CD4-positive, alpha-beta memory T cell (primary cell): Measurements from ENCODE around the gene KCNK4. TPM values are rescaled to one million over a fixed set of nuclear protein-coding genes. Genes with fewer than 3 reads are reported as not detected.

Source experiments
- CTCF ChIA-PET: fragments of 350-600 bp; sonication (Branson Sonifier 250); formaldehyde crosslinking; loops from one replicate; lab custom pipeline; 2021; ENCODE audit warnings: inconsistent platforms; ENCODE audit not compliant: partially characterized antibody; lab: Charles Lee
- POLR2A ChIA-PET: fragments of 350-600 bp; sonication (Branson Sonifier 250); formaldehyde crosslinking; loops from one replicate; lab custom pipeline; 2021; ENCODE audit not compliant: partially characterized antibody; lab: Charles Lee
- DNase-seq, 5 donors: peaks; one replicate each; pipeline versions ENCODE4 v3.0.0 to v3.0.0-alpha.2; 2020 to 2022; ENCODE audit warnings: mixed read lengths in 1 of 5
- H3K27ac ChIP-seq: one replicate; pipeline ENCODE4 v1.7.0; 2013; ENCODE audit warnings: low read depth, low read length
- H3K27me3 ChIP-seq: 2 replicates; pipeline ENCODE4 v1.7.0; 2013; ENCODE audit warnings: mild to moderate bottlenecking, low read length, moderate library complexity; ENCODE audit not compliant: insufficient read depth
- H3K36me3 ChIP-seq: 2 replicates; pipeline ENCODE4 v1.7.0; 2013; ENCODE audit warnings: mild to moderate bottlenecking, low read length, moderate library complexity; ENCODE audit not compliant: insufficient read depth
- H3K4me1 ChIP-seq: 2 replicates; pipeline ENCODE4 v1.7.0; 2013; ENCODE audit warnings: mild to moderate bottlenecking, low read length, moderate library complexity; ENCODE audit not compliant: insufficient read depth
- H3K4me3 ChIP-seq, 2 donors: one replicate each; pipeline ENCODE4 v1.7.0; 2013; ENCODE audit warnings: low read length in 2 of 2, mild to moderate bottlenecking in 1 of 2
- H3K9me3 ChIP-seq, 2 donors: one replicate each; pipeline ENCODE4 v1.7.0; 2013; ENCODE audit warnings: low read length in 2 of 2, control low read depth in 1 of 2; ENCODE audit not compliant: control insufficient read depth in 1 of 2
- H3K27ac Mint-ChIP-seq, 7 donors: one replicate each; pipeline ENCODE4 v1.8.0; 2020 to 2021; ENCODE audit warnings: mixed read lengths in 7 of 7, mild to moderate bottlenecking in 6 of 7, inconsistent platforms in 3 of 7, moderate library complexity in 3 of 7
- H3K27me3 Mint-ChIP-seq, 2 donors: one replicate each; pipeline ENCODE4 v1.8.0; 2020 to 2021; ENCODE audit warnings: mixed read lengths in 2 of 2
- H3K36me3 Mint-ChIP-seq, 2 donors: one replicate each; pipeline ENCODE4 v1.8.0; 2020 to 2021; ENCODE audit warnings: mixed read lengths in 2 of 2, inconsistent platforms in 1 of 2, mild to moderate bottlenecking in 1 of 2
- H3K4me1 Mint-ChIP-seq, 4 donors: one replicate each; pipeline ENCODE4 v1.8.0; 2020 to 2021; ENCODE audit warnings: mixed read lengths in 4 of 4, mild to moderate bottlenecking in 1 of 4
- H3K4me3 Mint-ChIP-seq, 8 donors: one replicate each; pipeline ENCODE4 v1.8.0; 2020 to 2021; ENCODE audit warnings: mixed read lengths in 8 of 8, mild to moderate bottlenecking in 7 of 8, moderate library complexity in 6 of 8, inconsistent platforms in 3 of 8
- H3K9me3 Mint-ChIP-seq, 8 donors: one replicate each; pipeline ENCODE4 v1.8.0; 2020 to 2021; ENCODE audit warnings: mixed read lengths in 8 of 8, mild to moderate bottlenecking in 5 of 8, inconsistent platforms in 3 of 8, moderate library complexity in 1 of 8
- intact Hi-C: fragments of 100-400 bp; cut with micrococcal nuclease; formaldehyde crosslinking; loops from one replicate; pipeline ENCODE4 v1.15.1; 2023
- polyA plus RNA-seq, 2 donors: library from polyadenylated mRNA; unstranded; fragments of 300-500 nt; fragmentation: Illumina TruSeq; gene quantifications; one replicate each; pipeline ENCODE4 v1.2.3, GENCODE V29; 2021
- total RNA-seq, 2 experiments: library from RNA; stranded (reverse); gene quantifications; one replicate each; pipeline ENCODE4 v1.2.3, GENCODE V29; 2021

Gene KCNK4
- total and polyA plus RNA-seq, 4 experiments from 2014 or later = not detected

DNA sequence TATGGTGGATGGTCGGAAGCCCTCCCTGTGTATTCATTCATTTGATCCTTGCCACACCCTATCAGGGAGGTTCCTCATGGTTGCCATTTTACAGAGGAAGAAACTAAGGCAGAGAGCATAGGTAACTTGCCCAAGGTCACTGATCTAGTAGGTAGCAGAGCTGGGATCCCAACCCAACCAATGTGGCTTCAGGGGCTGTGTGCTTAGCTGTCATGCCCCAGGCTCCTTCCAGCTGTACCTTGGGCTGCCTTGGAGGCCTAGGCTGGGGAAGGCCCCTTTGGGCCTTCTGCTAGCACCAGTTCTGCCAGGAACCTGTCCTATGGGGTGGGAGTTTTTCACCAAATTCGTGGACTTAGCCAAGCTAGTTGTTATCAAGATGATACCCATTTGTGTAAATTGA lies 15.3 kb upstream of the KCNK4 start:
- H3K27ac ChIP-seq = no peak overlapping the region
- H3K4me3 Mint-ChIP-seq = no peak overlapping the region
- H3K27me3 Mint-ChIP-seq = no peaks in the 10 kb centered on the region
- peak overlapping the region in 1 of 7 donors; percentile 79 for H3K27ac Mint-ChIP-seq
- ChIA-PET POLR2A (interaction anchor here (1.3 to 2.5 kb wide), 2 partner anchors 9 to 69 kb away, joined by 3 to 9 read pairs; partner anchors contain the start of genes BAD and FERMT3), CTCF (no interaction called here)
- no peaks in the 10 kb centered on the region for H3K9me3 ChIP-seq
- intact Hi-C loops = no loop called here
- peaks cover 9% of the 10 kb centered on the region for H3K36me3 ChIP-seq
- no peak for DNase-seq
- H3K4me1 Mint-ChIP-seq = peaks cover 4 to 11% (median 5%) of the 10 kb centered on the region in 4 donors
- H3K4me3 ChIP-seq = no peak overlapping the region
- peaks cover 0 to 6% (median 0%) of the 10 kb centered on the region in 8 donors for H3K9me3 Mint-ChIP-seq
- no peaks in the 10 kb centered on the region for H3K27me3 ChIP-seq
- H3K36me3 Mint-ChIP-seq = peaks cover 0 to 18% of the 10 kb centered on the region in 2 donors
- H3K4me1 ChIP-seq = peaks cover 6% of the 10 kb centered on the region

DNA sequence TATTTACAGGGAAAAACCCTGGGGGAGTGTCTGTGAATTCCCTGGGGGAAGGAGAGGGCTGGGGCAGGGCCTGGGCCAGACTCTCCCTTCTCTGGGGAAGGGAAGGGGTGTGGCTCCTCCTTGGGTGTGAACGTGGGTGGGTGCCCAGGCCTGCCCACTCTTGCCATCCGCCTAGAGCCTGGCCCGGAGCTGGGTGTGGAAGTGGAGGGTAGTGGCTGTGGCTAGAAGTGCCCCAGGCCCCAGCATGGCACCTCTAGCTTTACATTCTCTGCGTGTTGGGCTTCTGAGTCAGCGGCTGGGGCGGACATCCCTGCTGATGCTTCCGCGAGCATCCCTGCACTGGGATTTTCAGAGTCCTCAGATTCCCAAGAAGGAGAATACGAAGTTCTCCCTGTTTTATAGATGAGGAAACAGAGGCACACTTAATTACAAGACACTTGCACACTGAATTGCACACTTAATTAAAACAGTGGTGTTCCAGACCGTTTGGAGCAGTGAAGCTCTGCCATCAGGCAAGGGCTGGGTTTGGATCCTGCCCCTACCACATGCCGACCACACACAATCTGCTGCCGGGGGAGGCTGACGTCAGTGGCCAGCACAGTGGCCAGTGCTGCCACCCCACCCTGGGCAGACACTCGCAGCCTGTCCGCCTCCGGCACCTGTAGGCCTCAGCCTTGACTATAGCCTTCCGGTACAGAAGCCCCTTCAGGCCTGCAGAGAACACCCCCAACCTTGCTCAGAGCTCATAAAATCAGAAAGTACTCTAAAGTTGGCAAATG lies 14.3 kb upstream of the KCNK4 start:
- no peaks in the 10 kb centered on the region for H3K27me3 Mint-ChIP-seq
- POLR2A ChIA-PET = interaction anchor here (1.3 to 2.5 kb wide), 3 partner anchors 8 to 70 kb away, joined by 3 to 9 read pairs (median 4); partner anchors contain the start of genes BAD and FERMT3
- Histone ChIP-seq H3K27ac (no peak overlapping the region), H3K4me1 (peaks cover 3% of the 10 kb centered on the region), H3K36me3 (peaks cover 9% of the 10 kb centered on the region), H3K27me3 (no peaks in the 10 kb centered on the region), H3K4me3 (no peak overlapping the region), H3K9me3 (no peaks in the 10 kb centered on the region)
- H3K9me3 Mint-ChIP-seq = no peaks in the 10 kb centered on the region
- peaks cover 3 to 9% (median 5%) of the 10 kb centered on the region in 4 donors for H3K4me1 Mint-ChIP-seq
- intact Hi-C loops = no loop called here
- no peak overlapping the region for H3K27ac Mint-ChIP-seq
- CTCF ChIA-PET = interaction anchor here (0.9 to 2.6 kb wide), 3 partner anchors 24 to 72 kb away, joined by 3 to 10 read pairs (median 4); partner anchors contain the start of genes PRDX5 and TRMT112
- H3K36me3 Mint-ChIP-seq = peaks cover 0 to 18% of the 10 kb centered on the region in 2 donors
- no peak overlapping the region for H3K4me3 Mint-ChIP-seq
- no peak for DNase-seq

GRCh38 chr11:64278576-64279190 lies 12.4 kb upstream of the KCNK4 start:
- H3K4me1 Mint-ChIP-seq = peaks cover 4 to 17% (median 12%) of the 10 kb centered on the region in 4 donors
- no peak for DNase-seq
- intact Hi-C loops = no loop called here
- peaks cover 0 to 19% of the 10 kb centered on the region in 2 donors for H3K36me3 Mint-ChIP-seq
- peak overlapping the region in 1 of 7 donors; percentile 52 for H3K27ac Mint-ChIP-seq
- CTCF ChIA-PET = interaction anchor here (1.4 to 2.6 kb wide), 3 partner anchors 23 to 39 kb away, joined by 3 to 10 read pairs (median 4); partner anchors contain the start of genes PRDX5 and TRMT112
- no peak overlapping the region for H3K4me3 Mint-ChIP-seq
- no peak overlapping the region for H3K27ac ChIP-seq
- no peak overlapping the region for H3K4me3 ChIP-seq
- H3K9me3 Mint-ChIP-seq = no peaks in the 10 kb centered on the region
- POLR2A ChIA-PET = interaction anchor here (2.6 kb wide), 1 partner anchor 8 kb away, joined by 9 read pairs; no protein-coding TSS in a partner anchor
- no peaks in the 10 kb centered on the region for H3K9me3 ChIP-seq
- no peaks in the 10 kb centered on the region for H3K27me3 Mint-ChIP-seq
- H3K36me3 ChIP-seq = peaks cover 9% of the 10 kb centered on the region
- no peaks in the 10 kb centered on the region for H3K27me3 ChIP-seq
- peaks cover 9% of the 10 kb centered on the region for H3K4me1 ChIP-seq

DNA sequence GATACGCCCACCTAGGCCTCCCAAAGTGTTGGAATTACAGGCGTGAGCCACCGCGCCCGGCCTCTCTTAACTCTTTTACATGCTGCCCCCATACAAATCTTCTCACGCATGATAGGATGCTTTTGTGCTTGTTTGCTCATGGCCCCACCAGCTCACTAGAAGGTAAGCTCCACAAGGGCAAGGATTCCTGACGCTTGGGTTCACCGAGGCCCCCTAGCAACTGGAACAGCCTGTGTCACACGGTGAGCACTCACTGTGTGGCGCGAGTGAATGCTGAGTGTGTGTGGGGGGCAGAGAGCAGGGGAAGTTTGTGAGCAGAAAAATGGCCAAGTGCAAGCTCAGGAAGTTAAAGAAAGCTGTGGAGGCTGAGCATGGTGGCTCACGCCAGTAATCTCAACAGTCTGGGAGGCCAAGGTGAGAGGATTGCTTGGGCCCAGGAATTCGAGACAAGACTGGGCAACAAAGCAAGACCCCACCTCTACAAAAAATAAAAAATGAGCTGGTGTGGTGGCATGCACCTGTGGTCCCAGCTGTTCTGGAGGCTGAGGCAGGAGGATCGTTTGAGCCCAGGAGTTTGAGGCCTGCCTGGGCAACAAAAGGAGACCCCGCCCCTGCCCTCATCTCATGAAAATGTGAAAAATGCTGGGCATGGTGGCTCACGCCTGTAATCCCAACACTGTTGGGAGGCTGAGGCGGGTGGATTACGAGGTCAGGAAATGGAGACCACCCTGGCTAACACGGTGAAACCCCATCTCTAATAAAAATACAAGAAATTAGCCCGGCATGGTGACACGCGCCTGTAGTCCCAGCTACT lies 8.9 kb upstream of the KCNK4 start:
- no peak overlapping the region for H3K27ac ChIP-seq
- Mint-ChIP-seq H3K27ac (peak overlapping the region in 4 of 7 donors; percentile 42 to 80 (median 62)), H3K9me3 (no peaks in the 10 kb centered on the region), H3K36me3 (peaks cover 0 to 19% of the 10 kb centered on the region in 2 donors), H3K27me3 (no peaks in the 10 kb centered on the region), H3K4me3 (peak overlapping the region in 2 of 8 donors; percentile 35 to 36), H3K4me1 (peaks cover 12 to 44% (median 23%) of the 10 kb centered on the region in 4 donors)
- intact Hi-C loops = no loop called here
- no peaks in the 10 kb centered on the region for H3K9me3 ChIP-seq
- H3K4me3 ChIP-seq = no peak overlapping the region
- DNase-seq = no peak
- CTCF ChIA-PET = interaction anchor here (2.8 to 7.3 kb wide), 4 partner anchors 10 to 77 kb away, joined by 19 to 47 read pairs (median 28); partner anchors contain the start of genes CATSPERZ and FERMT3
- peaks cover 7% of the 10 kb centered on the region for H3K36me3 ChIP-seq
- H3K27me3 ChIP-seq = no peaks in the 10 kb centered on the region
- POLR2A ChIA-PET = interaction anchor here (1.2 to 8.6 kb wide), 6 partner anchors 12 to 97 kb away, joined by 4 to 233 read pairs (median 53); partner anchors contain the start of genes CATSPERZ, ESRRA, FERMT3 and FKBP2
- peaks cover 24% of the 10 kb centered on the region for H3K4me1 ChIP-seq

GRCh38 chr11:64283092-64283491 lies 8.0 kb upstream of the KCNK4 start:
- Histone ChIP-seq H3K9me3 (no peaks in the 10 kb centered on the region), H3K4me1 (peaks cover 24% of the 10 kb centered on the region), H3K27me3 (no peaks in the 10 kb centered on the region), H3K4me3 (no peak overlapping the region), H3K36me3 (peaks cover 4% of the 10 kb centered on the region), H3K27ac (peak overlapping the region; percentile 100)
- Mint-ChIP-seq H3K27ac (peak overlapping the region in 6 of 7 donors; percentile 80 to 99 (median 97)), H3K4me1 (peaks cover 12 to 44% (median 24%) of the 10 kb centered on the region in 4 donors), H3K36me3 (peaks cover 0 to 19% of the 10 kb centered on the region in 2 donors), H3K4me3 (peak overlapping the region in 7 of 8 donors; percentile 4 to 92 (median 78)), H3K27me3 (no peaks in the 10 kb centered on the region), H3K9me3 (no peaks in the 10 kb centered on the region)
- CTCF ChIA-PET = interaction anchor here (0.7 to 7.3 kb wide), 5 partner anchors 11 to 78 kb away, joined by 3 to 47 read pairs (median 21); partner anchors contain the start of genes CATSPERZ and FERMT3
- no peak for DNase-seq
- POLR2A ChIA-PET = interaction anchor here (0.7 to 8.6 kb wide), 10 partner anchors 13 to 135 kb away, joined by 3 to 233 read pairs (median 16); partner anchors contain the start of genes CATSPERZ, ESRRA, FERMT3 and FKBP2
- intact Hi-C loops = no loop called here
